Skeletal muscle tissue (tissue), 4 donors: ENCODE results near the gene AFF4. TPM values are rescaled to one million over a fixed set of nuclear protein-coding genes. Genes with fewer than 3 reads are reported as not detected.

ENCODE experiments used
- H3K27ac ChIP-seq: one replicate; pipeline ENCODE4 v1.7.0; 2013; ENCODE audit warnings: mild to moderate bottlenecking, low read depth, low read length, inconsistent platforms
- H3K27me3 ChIP-seq, 3 donors: one replicate each; pipeline ENCODE4 v1.7.0; 2013; ENCODE audit warnings: low read length in 3 of 3; ENCODE audit not compliant: control insufficient read depth in 3 of 3, insufficient read depth in 3 of 3
- H3K36me3 ChIP-seq, 3 donors: one replicate each; pipeline ENCODE4 v1.7.0; 2013; ENCODE audit warnings: low read length in 3 of 3; ENCODE audit not compliant: control insufficient read depth in 3 of 3, insufficient read depth in 3 of 3
- H3K4me1 ChIP-seq, 3 donors: one replicate each; pipeline ENCODE4 v1.7.0; 2013; ENCODE audit warnings: low read length in 3 of 3, mild to moderate bottlenecking in 3 of 3; ENCODE audit not compliant: control insufficient read depth in 3 of 3, insufficient read depth in 3 of 3
- H3K4me3 ChIP-seq, 3 donors: one replicate each; pipeline ENCODE4 v1.7.0; 2013; ENCODE audit warnings: low read length in 3 of 3
- H3K9ac ChIP-seq, 3 donors: one replicate each; pipeline ENCODE4 v1.7.0; 2013; ENCODE audit warnings: low read length in 3 of 3, mild to moderate bottlenecking in 3 of 3, moderate library complexity in 2 of 3, low read depth in 1 of 3
- H3K9me3 ChIP-seq, 3 donors: one replicate each; pipeline ENCODE4 v1.7.0; 2013; ENCODE audit warnings: low read length in 3 of 3; ENCODE audit not compliant: control insufficient read depth in 3 of 3
- total RNA-seq: library from RNA; depleted of rRNA; stranded (reverse); fragments of >200 nt; gene quantifications from one replicate; pipeline ENCODE4 v1.2.3, GENCODE V29; 2014
- donor health status: Osteomylitis.

Gene AFF4
- total RNA-seq, 1 donor from 2014 or later = 35.5 TPM

- Histone ChIP-seq H3K27ac (no peak overlapping the region), H3K36me3 (peaks cover 21 to 32% (median 23%) of the 10 kb centered on the region in 3 donors), H3K4me1 (peaks cover 17 to 30% (median 22%) of the 10 kb centered on the region in 3 donors), H3K4me3 (no peak overlapping the region), H3K9ac (no peak overlapping the region), H3K9me3 (no peaks in the 10 kb centered on the region), H3K27me3 (no peaks in the 10 kb centered on the region)
Observed at GRCh38 chr5:132876020-132876759, 87.2 kb downstream of the AFF4 start.

DNA sequence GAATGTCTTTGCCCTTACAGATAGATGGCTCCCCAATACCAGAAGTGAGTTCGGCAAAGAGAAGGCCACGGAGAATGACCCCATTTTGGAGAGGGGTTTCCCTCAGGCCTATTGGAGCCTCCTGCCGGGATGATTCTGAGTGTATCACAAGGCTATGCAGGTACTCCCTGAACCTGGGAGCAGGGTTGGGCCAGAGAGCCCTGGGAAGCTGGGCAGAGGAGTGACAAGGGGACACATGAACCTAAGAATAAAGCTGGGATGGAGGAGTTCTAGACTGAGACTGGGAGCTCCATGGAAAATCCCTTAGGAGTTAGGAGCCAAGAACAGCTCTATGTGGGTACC is 89.5 kb downstream of the AFF4 start:
- H3K9me3 ChIP-seq = no peaks in the 10 kb centered on the region
- no peak overlapping the region for H3K27ac ChIP-seq
- peaks cover 16 to 32% (median 20%) of the 10 kb centered on the region in 3 donors for H3K36me3 ChIP-seq
- no peak overlapping the region for H3K4me3 ChIP-seq
- H3K4me1 ChIP-seq = peaks cover 25 to 40% (median 26%) of the 10 kb centered on the region in 3 donors
- no peak overlapping the region for H3K9ac ChIP-seq
- no peaks in the 10 kb centered on the region for H3K27me3 ChIP-seq

- Histone ChIP-seq H3K36me3 (peaks cover 21 to 37% (median 25%) of the 10 kb centered on the region in 3 donors), H3K27me3 (no peaks in the 10 kb centered on the region), H3K27ac (no peak within 1 kb of the TSS), H3K9ac (no peak within 1 kb of the TSS), H3K9me3 (no peaks in the 10 kb centered on the region), H3K4me3 (no peak within 1 kb of the TSS), H3K4me1 (peaks cover 21 to 40% (median 25%) of the 10 kb centered on the region in 3 donors)
Observed at GRCh38 chr5:132873119-132873929, 90.1 kb downstream of the AFF4 start, which contains the start of gene LEAP2. LEAP2 (plus strand) TSS chr5:132873668; CDS start chr5:132873695, 27 bp downstream.

DNA sequence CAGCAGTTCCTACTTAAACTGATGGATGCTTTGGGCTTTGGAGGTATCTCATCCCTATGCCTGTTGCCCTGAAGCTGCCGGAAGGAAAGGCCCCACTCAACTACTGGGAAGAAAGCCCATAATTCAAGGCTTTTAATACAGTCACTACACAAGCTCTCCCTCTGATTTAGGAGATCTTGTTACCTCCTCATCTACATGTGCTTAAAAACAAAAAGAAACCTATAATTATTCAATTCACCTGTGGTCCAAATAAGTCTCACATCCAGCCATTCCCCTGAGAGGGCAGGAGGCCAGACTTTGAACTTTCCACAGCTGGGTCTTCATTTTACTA is 90.7 kb downstream of the AFF4 start:
- Histone ChIP-seq H3K4me3 (no peak overlapping the region), H3K27ac (no peak overlapping the region), H3K9ac (no peak overlapping the region), H3K9me3 (no peaks in the 10 kb centered on the region), H3K27me3 (no peaks in the 10 kb centered on the region), H3K4me1 (peaks cover 17 to 43% (median 27%) of the 10 kb centered on the region in 3 donors), H3K36me3 (peaks cover 21 to 43% (median 28%) of the 10 kb centered on the region in 3 donors)

DNA sequence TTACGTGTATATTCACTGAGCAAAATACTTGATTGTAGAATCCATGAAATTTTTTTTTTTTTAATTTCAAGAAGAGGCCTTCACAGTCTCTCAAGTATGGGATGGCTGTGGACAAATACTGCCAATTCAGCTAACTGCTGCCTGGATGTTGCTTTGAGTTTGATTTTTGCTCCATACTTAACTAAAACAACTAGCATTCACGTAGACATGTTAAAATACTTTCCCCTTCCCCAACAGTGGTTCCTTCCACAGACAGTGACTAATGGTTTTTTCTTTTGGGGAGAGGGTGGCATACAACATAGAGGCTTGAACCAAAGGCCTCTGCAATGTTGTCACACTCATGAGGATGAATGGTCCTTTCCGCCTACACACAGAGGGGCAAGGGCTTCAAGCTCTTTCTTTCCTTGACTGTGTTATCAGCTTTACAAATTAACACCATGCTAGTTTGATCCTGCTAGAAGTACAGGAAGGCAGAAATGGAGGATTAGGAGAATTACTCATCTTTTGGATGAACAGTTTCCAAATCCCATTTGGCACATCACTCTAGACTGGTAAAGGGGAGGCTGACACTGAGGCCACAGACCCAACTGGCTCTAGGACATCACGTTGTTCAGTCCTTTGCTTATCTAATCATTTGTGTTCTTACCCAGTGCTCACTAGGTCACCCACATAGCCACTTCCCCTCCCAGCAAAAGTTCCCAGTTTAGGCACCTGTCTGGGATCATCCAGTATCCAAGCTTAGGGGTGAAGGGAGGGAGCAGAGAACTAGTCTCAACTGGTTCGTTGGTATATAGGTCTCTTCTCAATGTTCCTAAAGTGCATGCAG is 91.8 kb downstream of the AFF4 start:
- peaks cover 20 to 48% (median 28%) of the 10 kb centered on the region in 3 donors for H3K4me1 ChIP-seq
- H3K4me3 ChIP-seq = no peak overlapping the region
- no peaks in the 10 kb centered on the region for H3K9me3 ChIP-seq
- H3K9ac ChIP-seq = no peak overlapping the region
- H3K27me3 ChIP-seq = no peaks in the 10 kb centered on the region
- no peak overlapping the region for H3K27ac ChIP-seq
- H3K36me3 ChIP-seq = peaks cover 27 to 47% (median 31%) of the 10 kb centered on the region in 3 donors

GRCh38 chr5:132870801-132871200 is 92.6 kb downstream of the AFF4 start:
- Histone ChIP-seq H3K36me3 (peaks cover 27 to 47% (median 31%) of the 10 kb centered on the region in 3 donors), H3K27me3 (no peaks in the 10 kb centered on the region), H3K4me1 (peaks cover 22 to 51% (median 29%) of the 10 kb centered on the region in 3 donors), H3K9me3 (no peaks in the 10 kb centered on the region), H3K27ac (no peak overlapping the region), H3K4me3 (no peak overlapping the region), H3K9ac (no peak overlapping the region)

- H3K4me1 ChIP-seq = peaks cover 25 to 54% (median 33%) of the 10 kb centered on the region in 3 donors
Observed at GRCh38 chr5:132868754-132869153, 94.7 kb downstream of the AFF4 start.

GRCh38 chr5:132867046-132867451 is 96.4 kb downstream of the AFF4 start:
- Histone ChIP-seq H3K4me3 (peak overlapping the region; percentile 90 to 97 (median 91)), H3K36me3 (peaks cover 24 to 34% (median 27%) of the 10 kb centered on the region in 3 donors), H3K9ac (peak overlapping the region; percentile 92 to 97 (median 94))

More at GRCh38 chr5:132868754-132869153, 94.7 kb downstream of the AFF4 start:
- Histone ChIP-seq H3K9ac (no peak overlapping the region), H3K27me3 (no peaks in the 10 kb centered on the region), H3K27ac (no peak overlapping the region), H3K9me3 (no peaks in the 10 kb centered on the region), H3K4me3 (no peak overlapping the region), H3K36me3 (peaks cover 27 to 40% (median 31%) of the 10 kb centered on the region in 3 donors)

DNA sequence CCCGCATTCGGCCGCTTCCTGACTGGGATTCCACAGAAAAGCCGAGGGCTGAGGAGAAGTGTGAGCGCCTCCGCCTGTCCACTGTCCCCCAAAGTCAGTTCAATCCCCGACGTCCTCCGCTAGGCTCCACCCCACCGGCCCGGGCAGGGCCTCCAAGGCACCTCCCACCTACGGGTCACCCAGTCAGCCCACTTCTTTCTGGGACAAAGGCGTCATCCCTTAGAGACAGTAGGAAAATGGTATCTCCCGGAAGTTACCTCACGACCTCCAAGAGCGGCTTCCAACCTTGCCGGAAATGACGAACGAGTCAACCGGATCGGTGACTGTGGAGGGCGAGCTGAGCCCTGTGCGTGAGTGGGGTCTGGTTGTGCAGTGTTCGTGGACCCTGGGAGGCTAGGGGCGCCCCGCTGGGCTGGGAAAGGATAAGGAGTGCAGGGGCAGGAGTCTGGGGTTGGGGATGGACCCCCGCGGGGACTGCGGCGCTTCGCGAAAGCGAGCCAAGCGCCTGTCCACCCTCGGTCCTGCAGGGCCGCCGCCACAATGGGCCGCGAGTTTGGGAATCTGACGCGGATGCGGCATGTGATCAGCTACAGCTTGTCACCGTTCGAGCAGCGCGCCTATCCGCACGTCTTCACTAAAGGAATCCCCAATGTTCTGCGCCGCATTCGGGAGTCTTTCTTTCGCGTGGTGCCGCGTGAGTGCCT is 96.9 kb downstream of the AFF4 start, which contains the start of the genes GDF9 and UQCRQ:
Gene GDF9, minus strand, starts transcription at position 128 of the 704 bp plus-strand sequence. CDS start 1,936 bp downstream, outside the sequence.
Gene UQCRQ, plus strand, starts transcription at position 301 of the 704 bp plus-strand sequence. Its CDS starts 240 bp downstream, at position 541.
- Histone ChIP-seq H3K9ac (peak within 1 kb of the TSS; percentile 92 to 97 (median 94)), H3K27ac (peak within 1 kb of the TSS; percentile 94), H3K4me3 (peak within 1 kb of the TSS; percentile 90 to 97 (median 91)), H3K4me1 (peaks cover 18 to 37% (median 22%) of the 10 kb centered on the region in 3 donors), H3K9me3 (no peaks in the 10 kb centered on the region), H3K36me3 (peaks cover 21 to 28% (median 24%) of the 10 kb centered on the region in 3 donors), H3K27me3 (no peaks in the 10 kb centered on the region)

More at GRCh38 chr5:132867046-132867451, 96.4 kb downstream of the AFF4 start:
- Histone ChIP-seq H3K4me1 (peaks cover 18 to 42% (median 22%) of the 10 kb centered on the region in 3 donors), H3K9me3 (no peaks in the 10 kb centered on the region), H3K27me3 (no peaks in the 10 kb centered on the region), H3K27ac (peak overlapping the region; percentile 94)
